ENCODE measurements around the gene PRKN.

- TF ChIP-seq, protein P1, sequence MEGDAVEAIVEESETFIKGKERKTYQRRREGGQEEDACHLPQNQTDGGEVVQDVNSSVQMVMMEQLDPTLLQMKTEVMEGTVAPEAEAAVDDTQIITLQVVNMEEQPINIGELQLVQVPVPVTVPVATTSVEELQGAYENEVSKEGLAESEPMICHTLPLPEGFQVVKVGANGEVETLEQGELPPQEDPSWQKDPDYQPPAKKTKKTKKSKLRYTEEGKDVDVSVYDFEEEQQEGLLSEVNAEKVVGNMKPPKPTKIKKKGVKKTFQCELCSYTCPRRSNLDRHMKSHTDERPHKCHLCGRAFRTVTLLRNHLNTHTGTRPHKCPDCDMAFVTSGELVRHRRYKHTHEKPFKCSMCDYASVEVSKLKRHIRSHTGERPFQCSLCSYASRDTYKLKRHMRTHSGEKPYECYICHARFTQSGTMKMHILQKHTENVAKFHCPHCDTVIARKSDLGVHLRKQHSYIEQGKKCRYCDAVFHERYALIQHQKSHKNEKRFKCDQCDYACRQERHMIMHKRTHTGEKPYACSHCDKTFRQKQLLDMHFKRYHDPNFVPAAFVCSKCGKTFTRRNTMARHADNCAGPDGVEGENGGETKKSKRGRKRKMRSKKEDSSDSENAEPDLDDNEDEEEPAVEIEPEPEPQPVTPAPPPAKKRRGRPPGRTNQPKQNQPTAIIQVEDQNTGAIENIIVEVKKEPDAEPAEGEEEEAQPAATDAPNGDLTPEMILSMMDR (IDR thresholded peaks at IDR 0.05): no peak
- no peak for TF ChIP-seq POLR2A (IDR thresholded peaks at IDR 0.05)
Observed at GRCh38 chr6:162267126-162267525, 460.4 kb downstream of the PRKN start.
